A673 (cell line): ENCODE results near the gene PIRT. TPM values are rescaled to one million over a fixed set of nuclear protein-coding genes. Genes with fewer than 3 reads are reported as not detected.

Source experiments
- BruUV-seq: library from RNA; stranded (reverse); fragments of 400-500 nt; replicated peaks from 2 replicates; lab custom pipeline; 2021; lab: Mats Ljungman, UMichigan
- CTCF ChIA-PET: fragments of 300-600 bp; sonication (Branson Sonifier 250); formaldehyde crosslinking; loops from one replicate; lab custom pipeline; 2022; ENCODE audit warnings: antibody characterized with exemption; lab: Charles Lee
- POLR2A ChIA-PET: fragments of 300-600 bp; sonication (Branson Sonifier 250); formaldehyde crosslinking; loops from one replicate; lab custom pipeline; 2022; ENCODE audit warnings: antibody characterized with exemption; ENCODE audit not compliant: low non-redundant PET; lab: Charles Lee
- DNase-seq: peaks from one replicate; pipeline ENCODE4 v3.0.0-alpha.2; 2015; ENCODE audit warnings: low spot score
- H3K27ac ChIP-seq: fragments of 200-600 bp; sonication (generic); 2 replicates; pipeline ENCODE4 v1.5.1; 2016; ENCODE audit warnings: mixed run types, low read depth, mild to moderate bottlenecking, mixed read lengths, antibody characterized with exemption, low read length; ENCODE audit not compliant: poor library complexity, severe bottlenecking
- H3K27me3 ChIP-seq: fragments of 200-600 bp; sonication (generic); replicated peaks from 2 replicates; pipeline ENCODE4 v1.6.1; 2017; ENCODE audit warnings: mixed run types, low read depth, mild to moderate bottlenecking, mixed read lengths, antibody characterized with exemption, low read length; ENCODE audit not compliant: insufficient read depth, poor library complexity
- H3K36me3 ChIP-seq: fragments of 200-600 bp; sonication (generic); 2 replicates; pipeline ENCODE4 v1.6.1; 2016; ENCODE audit warnings: mixed run types, mild to moderate bottlenecking, mixed read lengths, antibody characterized with exemption, low read length; ENCODE audit not compliant: insufficient read depth, poor library complexity, severe bottlenecking
- H3K4me1 ChIP-seq: fragments of 200-600 bp; sonication (generic); 2 replicates; pipeline ENCODE4 v1.6.1; 2017; ENCODE audit warnings: mixed run types, mild to moderate bottlenecking, mixed read lengths, antibody characterized with exemption, low read length; ENCODE audit not compliant: insufficient read depth, poor library complexity, severe bottlenecking
- H3K4me3 ChIP-seq: fragments of 200-600 bp; sonication (generic); 2 replicates; pipeline ENCODE4 v1.5.1; 2016; ENCODE audit warnings: low read depth, mixed run types, mild to moderate bottlenecking, mixed read lengths, low read length; ENCODE audit not compliant: poor library complexity, severe bottlenecking
- H3K9me3 ChIP-seq: fragments of 200-600 bp; sonication (generic); 2 replicates; pipeline ENCODE4 v1.6.1; 2016; ENCODE audit warnings: mixed run types, low read depth, mild to moderate bottlenecking, mixed read lengths, antibody characterized with exemption, low read length; ENCODE audit not compliant: poor library complexity, severe bottlenecking
- CTCF ChIP-seq: fragments of 300-800, 200-600 bp; sonication (generic); conservative IDR thresholded peaks from 2 replicates; pipeline ENCODE4 v1.5.1; 2017; ENCODE audit warnings: low read depth, mild to moderate bottlenecking, antibody characterized with exemption, low read length, moderate library complexity, mixed read lengths
- EZH2 ChIP-seq: fragments of 200-600 bp; sonication (generic); IDR thresholded peaks from 2 replicates; pipeline ENCODE4 v1.6.1; 2017; ENCODE audit warnings: borderline replicate concordance, low read depth, mild to moderate bottlenecking, mixed read lengths, antibody characterized with exemption, low read length; ENCODE audit not compliant: poor library complexity, severe bottlenecking
- intact Hi-C: fragments of 100-400 bp; cut with micrococcal nuclease; formaldehyde crosslinking; loops from one replicate; pipeline ENCODE4 v1.10.0; 2022; ENCODE audit not compliant: unreplicated experiment
- total RNA-seq: library from RNA; stranded (reverse); gene quantifications from 2 replicates; pipeline ENCODE4 v1.2.3, GENCODE V29; 2021

PIRT gene
- total RNA-seq, 1 experiment from 2014 or later, result not detected

DNA sequence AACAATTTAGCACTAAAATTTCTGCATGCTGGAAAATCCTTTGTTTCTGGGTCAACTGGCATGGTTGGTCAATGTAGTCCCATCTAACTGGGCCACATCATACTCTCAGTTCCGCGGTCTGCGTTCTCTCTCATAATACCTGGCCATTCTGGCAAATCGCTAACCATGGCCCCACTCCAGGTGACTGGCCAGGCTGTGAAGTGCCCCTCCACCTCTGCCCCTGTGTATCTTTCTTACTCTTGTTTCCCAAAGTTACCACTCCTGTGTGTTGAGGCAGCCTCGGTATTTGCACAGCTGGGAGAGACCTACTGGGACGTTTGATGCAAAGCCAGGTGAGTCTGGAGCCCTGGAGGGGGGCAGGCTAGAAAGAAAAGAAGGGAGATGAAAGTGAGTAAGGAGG lies 32.0 kb downstream of the PIRT start:
- Histone ChIP-seq H3K27ac (no peak overlapping the region), H3K36me3 (no peaks in the 10 kb centered on the region), H3K27me3 (peaks cover 12% of the 10 kb centered on the region), H3K4me1 (no peaks in the 10 kb centered on the region), H3K9me3 (no peaks in the 10 kb centered on the region), H3K4me3 (no peak overlapping the region)
- DNase-seq, result no peak
- POLR2A ChIA-PET, result no interaction called here
- TF ChIP-seq EZH2, result no peak
- no peak for TF ChIP-seq CTCF
- no TSS peak for BruUV-seq
- intact Hi-C loops, result no loop called here
- CTCF ChIA-PET, result no interaction called here

DNA sequence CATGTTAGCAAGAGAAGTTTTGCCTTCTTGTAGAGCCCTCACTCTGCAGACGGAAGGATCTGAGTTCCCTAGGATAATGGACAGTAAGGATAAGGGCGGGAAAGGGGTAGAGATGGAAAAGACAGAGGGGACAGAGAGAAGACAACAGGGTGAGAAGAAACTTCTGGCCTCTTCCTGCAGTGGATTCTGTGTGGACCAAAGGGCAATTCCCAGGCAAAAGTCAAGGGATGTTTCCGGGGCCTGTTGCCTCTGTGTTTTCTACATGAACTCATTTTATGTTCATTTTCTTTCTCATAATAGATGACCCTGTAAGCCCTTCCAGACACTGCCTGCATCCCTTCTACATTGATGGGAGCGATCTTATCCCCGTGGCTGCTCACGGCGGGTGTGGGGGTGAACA lies 33.3 kb downstream of the PIRT start:
- ChIA-PET CTCF (no interaction called here), POLR2A (no interaction called here)
- no peaks in the 10 kb centered on the region for H3K4me1 ChIP-seq
- peaks cover 12% of the 10 kb centered on the region for H3K27me3 ChIP-seq
- no peak overlapping the region for H3K4me3 ChIP-seq
- no TSS peak for BruUV-seq
- H3K36me3 ChIP-seq, result no peaks in the 10 kb centered on the region
- intact Hi-C loops, result no loop called here
- H3K9me3 ChIP-seq, result no peaks in the 10 kb centered on the region
- no peak for TF ChIP-seq CTCF
- no peak for TF ChIP-seq EZH2
- no peak for DNase-seq
- H3K27ac ChIP-seq, result no peak overlapping the region

- TF ChIP-seq EZH2 (no peak), CTCF (no peak)
- ChIA-PET POLR2A (no interaction called here), CTCF (no interaction called here)
- Histone ChIP-seq H3K27me3 (peaks cover 12% of the 10 kb centered on the region), H3K4me1 (no peaks in the 10 kb centered on the region), H3K36me3 (no peaks in the 10 kb centered on the region), H3K27ac (no peak within 1 kb of the TSS), H3K4me3 (no peak within 1 kb of the TSS), H3K9me3 (no peaks in the 10 kb centered on the region)
- no TSS peak for BruUV-seq
- no peak for DNase-seq
- intact Hi-C loops, result no loop called here
Measured at GRCh38 chr17:10803830-10804475, 33.9 kb downstream of the PIRT start, which contains the start of gene TMEM238L. Gene TMEM238L, minus strand, starts transcription at chr17:10804099. Its CDS starts 136 bp downstream, at chr17:10803963.
